Measurements from ENCODE around the gene GNPTAB. TPM values are rescaled to one million over a fixed set of nuclear protein-coding genes. Genes with fewer than 3 reads are reported as not detected.

Gene GNPTAB
- total RNA-seq, 2 donors from 2014 or later = 27.8 to 30.5 TPM

DNA sequence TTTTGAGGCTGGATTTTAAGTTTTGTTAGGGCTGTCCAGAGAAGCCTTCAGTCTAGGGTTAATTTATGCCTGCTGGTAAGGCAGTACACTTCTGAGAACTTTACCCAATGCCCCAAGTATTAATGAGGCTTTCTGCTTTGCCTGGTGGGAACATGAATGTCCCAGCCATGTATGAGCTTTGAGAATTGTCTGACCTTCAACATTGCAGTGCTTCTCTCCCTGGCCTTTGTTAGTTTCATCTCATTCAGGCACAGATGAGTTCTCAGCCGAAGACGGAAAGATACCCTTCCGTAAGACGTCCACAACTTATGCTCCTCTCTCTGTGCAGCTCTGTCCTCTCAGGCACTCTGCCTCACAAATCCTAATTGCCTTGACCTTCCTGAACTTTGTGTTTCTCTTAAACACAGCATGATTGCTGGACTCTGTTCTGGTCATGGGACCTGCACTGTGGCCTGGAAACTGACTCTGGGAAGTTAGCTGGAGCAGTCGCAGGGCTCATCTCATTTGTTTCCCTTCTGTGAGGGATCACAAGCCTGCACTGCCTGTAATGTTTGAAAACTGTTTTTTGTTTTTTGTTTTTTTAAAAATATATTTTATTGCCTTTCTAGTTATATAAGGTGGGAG, 117.6 kb downstream of the GNPTAB start:
- H3K27ac Mint-ChIP-seq = no peak overlapping the region
- Histone ChIP-seq H3K9me3 (ENCODE audit: control insufficient read depth, low read length) (no peaks in the 10 kb centered on the region), H3K36me3 (ENCODE audit: control insufficient read depth, insufficient read depth, low read length) (no peaks in the 10 kb centered on the region), H3K4me3 (ENCODE audit: low read length) (no peak overlapping the region), H3K27me3 (ENCODE audit: control insufficient read depth, insufficient read depth, low read length, poor library complexity, severe bottlenecking) (no peaks in the 10 kb centered on the region), H3K27ac (ENCODE audit: low read depth, low read length) (peak overlapping the region; percentile 62), H3K9ac (ENCODE audit: extremely low read depth, low read length, poor library complexity, severe bottlenecking) (no peak overlapping the region), H3K4me1 (ENCODE audit: control insufficient read depth, insufficient read depth, low read length) (no peaks in the 10 kb centered on the region)
- no peaks in the 10 kb centered on the region for H3K36me3 Mint-ChIP-seq (ENCODE audit: low read depth)
- H3K4me3 Mint-ChIP-seq = no peak overlapping the region
- no peaks in the 10 kb centered on the region for H3K27me3 Mint-ChIP-seq (ENCODE audit: insufficient read depth)
- peaks cover 8% of the 10 kb centered on the region for H3K4me1 Mint-ChIP-seq
- H3K9me3 Mint-ChIP-seq = no peaks in the 10 kb centered on the region
- WGBS, 2 experiments (ENCODE audit: insufficient coverage in 1 of 2, insufficient read length in 1 of 2) = 86 to 90% methylated on average over 4 to 5 of the region's 5 CpGs
- TF ChIP-seq, protein P1, sequence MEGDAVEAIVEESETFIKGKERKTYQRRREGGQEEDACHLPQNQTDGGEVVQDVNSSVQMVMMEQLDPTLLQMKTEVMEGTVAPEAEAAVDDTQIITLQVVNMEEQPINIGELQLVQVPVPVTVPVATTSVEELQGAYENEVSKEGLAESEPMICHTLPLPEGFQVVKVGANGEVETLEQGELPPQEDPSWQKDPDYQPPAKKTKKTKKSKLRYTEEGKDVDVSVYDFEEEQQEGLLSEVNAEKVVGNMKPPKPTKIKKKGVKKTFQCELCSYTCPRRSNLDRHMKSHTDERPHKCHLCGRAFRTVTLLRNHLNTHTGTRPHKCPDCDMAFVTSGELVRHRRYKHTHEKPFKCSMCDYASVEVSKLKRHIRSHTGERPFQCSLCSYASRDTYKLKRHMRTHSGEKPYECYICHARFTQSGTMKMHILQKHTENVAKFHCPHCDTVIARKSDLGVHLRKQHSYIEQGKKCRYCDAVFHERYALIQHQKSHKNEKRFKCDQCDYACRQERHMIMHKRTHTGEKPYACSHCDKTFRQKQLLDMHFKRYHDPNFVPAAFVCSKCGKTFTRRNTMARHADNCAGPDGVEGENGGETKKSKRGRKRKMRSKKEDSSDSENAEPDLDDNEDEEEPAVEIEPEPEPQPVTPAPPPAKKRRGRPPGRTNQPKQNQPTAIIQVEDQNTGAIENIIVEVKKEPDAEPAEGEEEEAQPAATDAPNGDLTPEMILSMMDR (conservative IDR thresholded peaks at IDR 0.05) = no peak
- no peak for DNase-seq

DNA sequence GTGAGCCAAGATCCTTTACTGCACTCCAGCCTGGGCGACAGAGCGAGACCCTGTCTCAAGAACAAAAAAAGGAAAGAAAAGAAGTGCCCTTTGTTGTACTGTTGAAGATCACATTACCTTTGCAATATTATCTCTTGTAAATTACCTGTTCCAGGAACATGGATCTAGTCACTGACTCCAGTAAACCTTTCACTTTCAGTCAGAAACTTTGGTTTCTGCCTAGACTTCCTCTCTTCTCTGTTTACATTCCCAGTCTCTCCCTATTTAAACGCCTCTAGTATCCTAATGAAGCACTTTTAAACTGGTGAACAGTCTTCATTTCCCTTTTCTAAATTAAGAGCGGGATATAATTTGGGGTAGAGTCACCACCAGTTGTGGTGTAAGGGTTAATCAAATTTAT, 120.5 kb downstream of the GNPTAB start:
- no peak overlapping the region for H3K27ac ChIP-seq (ENCODE audit: low read depth, low read length)
- H3K27me3 ChIP-seq (ENCODE audit: control insufficient read depth, insufficient read depth, low read length, poor library complexity, severe bottlenecking) = no peaks in the 10 kb centered on the region
- no peaks in the 10 kb centered on the region for H3K4me1 ChIP-seq (ENCODE audit: control insufficient read depth, insufficient read depth, low read length)
- no peak overlapping the region for H3K4me3 ChIP-seq (ENCODE audit: low read length)
- Mint-ChIP-seq H3K4me1 (peaks cover 17% of the 10 kb centered on the region), H3K27ac (no peak overlapping the region), H3K9me3 (no peaks in the 10 kb centered on the region), H3K36me3 (ENCODE audit: low read depth) (no peaks in the 10 kb centered on the region), H3K4me3 (no peak overlapping the region), H3K27me3 (ENCODE audit: insufficient read depth) (no peaks in the 10 kb centered on the region)
- H3K9me3 ChIP-seq (ENCODE audit: control insufficient read depth, low read length) = no peaks in the 10 kb centered on the region
- DNase-seq = no peak
- WGBS, 2 experiments (ENCODE audit: insufficient coverage in 1 of 2, insufficient read length in 1 of 2) = 88% methylated on average over 4 of the region's 4 CpGs; no CpG with 5 or more reads in 1 of the 2 experiments
- H3K9ac ChIP-seq (ENCODE audit: extremely low read depth, low read length, poor library complexity, severe bottlenecking) = no peak overlapping the region
- TF ChIP-seq, protein P1 (conservative IDR thresholded peaks at IDR 0.05) = no peak
- no peaks in the 10 kb centered on the region for H3K36me3 ChIP-seq (ENCODE audit: control insufficient read depth, insufficient read depth, low read length)

DNA sequence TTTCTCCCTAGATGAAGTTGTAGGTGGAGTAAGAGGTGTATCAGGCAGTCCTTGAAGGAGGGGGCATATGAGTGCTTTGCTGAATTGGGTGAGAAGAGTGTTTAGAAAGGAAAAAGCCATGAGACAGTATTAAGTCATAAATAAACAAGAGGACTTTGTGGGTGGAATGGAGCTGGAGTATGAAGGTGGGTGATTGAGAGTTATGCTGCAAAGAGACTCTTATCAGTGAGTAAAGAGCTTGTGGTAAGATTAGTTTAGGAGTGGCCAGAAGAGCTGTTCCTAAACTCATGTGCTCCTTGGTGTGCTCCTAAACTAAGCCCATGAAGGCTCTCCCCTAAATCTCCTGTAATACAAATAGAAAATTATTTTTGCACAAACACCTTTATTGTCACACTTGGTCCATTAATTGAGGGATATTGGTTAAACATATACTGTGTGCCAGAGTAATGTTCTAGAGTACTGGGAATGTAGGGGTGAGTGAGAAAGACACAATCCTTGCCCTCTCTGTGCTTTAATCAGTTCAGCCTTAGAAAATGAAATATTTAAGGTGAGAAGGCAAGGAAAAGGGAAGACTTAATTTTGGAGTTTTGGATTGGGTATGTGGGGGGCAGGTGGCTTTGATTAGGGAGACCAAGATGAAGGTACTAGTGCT, 123.5 kb downstream of the GNPTAB start:
- no peaks in the 10 kb centered on the region for H3K9me3 ChIP-seq (ENCODE audit: control insufficient read depth, low read length)
- no peak overlapping the region for H3K4me3 ChIP-seq (ENCODE audit: low read length)
- Mint-ChIP-seq H3K36me3 (ENCODE audit: low read depth) (no peaks in the 10 kb centered on the region), H3K27me3 (ENCODE audit: insufficient read depth) (no peaks in the 10 kb centered on the region), H3K4me3 (no peak overlapping the region), H3K4me1 (peaks cover 18% of the 10 kb centered on the region), H3K9me3 (no peaks in the 10 kb centered on the region), H3K27ac (no peak overlapping the region)
- H3K27me3 ChIP-seq (ENCODE audit: control insufficient read depth, insufficient read depth, low read length, poor library complexity, severe bottlenecking) = no peaks in the 10 kb centered on the region
- H3K4me1 ChIP-seq (ENCODE audit: control insufficient read depth, insufficient read depth, low read length) = no peaks in the 10 kb centered on the region
- no peak for DNase-seq
- H3K9ac ChIP-seq (ENCODE audit: extremely low read depth, low read length, poor library complexity, severe bottlenecking) = no peak overlapping the region
- no peak overlapping the region for H3K27ac ChIP-seq (ENCODE audit: low read depth, low read length)
- TF ChIP-seq, protein P1 (conservative IDR thresholded peaks at IDR 0.05) = no peak
- no peaks in the 10 kb centered on the region for H3K36me3 ChIP-seq (ENCODE audit: control insufficient read depth, insufficient read depth, low read length)

All from endodermal cell (in vitro differentiated cells).